GM23248 (cell line): ENCODE data around the gene SMIM35.

Experiments
- EZH2 ChIP-seq: fragments of 200-600 bp; sonication (generic); IDR thresholded peaks from 2 replicates; pipeline ENCODE4 v1.6.1; 2018; ENCODE audit warnings: antibody characterized with exemption, mild to moderate bottlenecking; ENCODE audit not compliant: insufficient read depth, poor library complexity, severe bottlenecking
- EZH2phosphoT487 ChIP-seq: fragments of 200-600 bp; sonication (generic); IDR thresholded peaks from 2 replicates; pipeline ENCODE4 v1.6.1; 2018; ENCODE audit warnings: antibody characterized with exemption, moderate library complexity, mild to moderate bottlenecking, low read depth; ENCODE audit not compliant: insufficient read depth

DNA sequence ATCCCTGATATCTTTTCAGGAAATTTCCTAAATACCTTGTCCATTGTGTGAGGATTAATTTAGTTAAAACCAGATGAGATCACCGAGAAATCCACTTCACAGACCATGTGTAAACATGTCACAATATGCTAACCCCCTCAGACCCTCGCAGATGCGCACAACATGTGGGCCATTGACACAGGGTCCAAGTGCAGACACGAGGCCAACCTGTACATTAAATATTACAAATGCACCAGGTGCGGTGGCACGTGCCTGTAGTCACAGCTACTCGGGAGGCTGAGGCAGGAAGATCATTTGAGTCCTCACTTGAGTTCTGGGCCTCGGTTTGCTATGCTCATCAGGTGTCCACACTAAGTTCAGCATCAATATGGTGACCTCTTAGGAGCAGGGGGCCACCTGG is 19.8 kb downstream of the SMIM35 start:
- TF ChIP-seq EZH2phosphoT487 (no peak), EZH2 (no peak)
